Smooth muscle cell (in vitro differentiated cells): ENCODE data around the gene TRPT1. TPM values are rescaled to one million over a fixed set of nuclear protein-coding genes. Genes with fewer than 3 reads are reported as not detected.

Experiments
- DNase-seq: peaks from one replicate; lab custom pipeline; 2025; ENCODE audit not compliant: unreplicated experiment; lab: John Stamatoyannopoulos, UW
- H2AFZ ChIP-seq: fragments of 200-600 bp; sonication (generic); 2 replicates; pipeline ENCODE4 v1.6.0; 2016; ENCODE audit warnings: antibody characterized with exemption, low read depth, mild to moderate bottlenecking
- H3F3A ChIP-seq: fragments of 200-600 bp; sonication (generic); 2 replicates; pipeline ENCODE4 v1.6.0; 2017; ENCODE audit warnings: antibody characterized with exemption, low read depth
- H3K27ac ChIP-seq: fragments of 200-600 bp; sonication (generic); 2 replicates; pipeline ENCODE4 v1.5.1; 2016; ENCODE audit warnings: low read depth, mild to moderate bottlenecking
- H3K27me3 ChIP-seq: fragments of 200-600 bp; sonication (generic); 2 replicates; pipeline ENCODE4 v1.6.1; 2016; ENCODE audit warnings: low read depth, mild to moderate bottlenecking
- H3K36me3 ChIP-seq: fragments of 200-600 bp; sonication (generic); 2 replicates; pipeline ENCODE4 v1.5.1; 2016; ENCODE audit warnings: low read depth
- H3K4me1 ChIP-seq: fragments of 200-600 bp; sonication (generic); 2 replicates; pipeline ENCODE4 v1.5.1; 2016; ENCODE audit warnings: low read depth
- H3K4me2 ChIP-seq: fragments of 200-600 bp; sonication (generic); 2 replicates; pipeline ENCODE4 v1.6.0; 2016; ENCODE audit warnings: mild to moderate bottlenecking
- H3K4me3 ChIP-seq: fragments of 200-600 bp; sonication (generic); 2 replicates; pipeline ENCODE4 v1.5.1; 2016; ENCODE audit warnings: mild to moderate bottlenecking
- H3K79me2 ChIP-seq: fragments of 200-600 bp; sonication (generic); 2 replicates; pipeline ENCODE4 v1.6.0; 2016; ENCODE audit warnings: low read depth, mild to moderate bottlenecking
- H3K9ac ChIP-seq: fragments of 200-600 bp; sonication (generic); 2 replicates; pipeline ENCODE4 v1.6.0; 2016; ENCODE audit warnings: low read depth
- H3K9me3 ChIP-seq: fragments of 200-600 bp; sonication (generic); replicated peaks from 2 replicates; pipeline ENCODE4 v1.5.1; 2016; ENCODE audit warnings: low read depth
- H4K20me1 ChIP-seq: fragments of 200-600 bp; sonication (generic); 2 replicates; pipeline ENCODE4 v1.6.0; 2016; ENCODE audit warnings: low read depth
- WGBS: methylation state at CpG from one replicate; pipeline ENCODE4 v1.1.7; 2016; ENCODE audit warnings: low lambda C conversion rate; 5-methylcytosine and 5-hydroxymethylcytosine counted together
- polyA plus RNA-seq: library from polyadenylated mRNA; unstranded; fragments of >200 nt; fragmentation: Nextera tagmentation; extraction: Ambion mirVana; gene quantifications from 2 replicates; pipeline ENCODE4 v1.2.1, GENCODE V29; 2016
- total RNA-seq: library from RNA; depleted of rRNA; stranded (reverse); fragments of >200 nt; gene quantifications from 2 replicates; pipeline ENCODE4 v1.2.3, GENCODE V29; 2014
- TF ChIP-seq, protein P1 (sequence below): fragments of 200-600 bp; sonication (generic); IDR thresholded peaks from 2 replicates; pipeline ENCODE4 v1.5.1; 2017; ENCODE audit warnings: borderline replicate concordance, mild to moderate bottlenecking, antibody characterized with exemption; ENCODE audit not compliant: insufficient read depth, poor library complexity, severe bottlenecking

Gene TRPT1
- total and polyA plus RNA-seq, 2 experiments from 2014 or later, result 52.6 to 65.6 TPM

DNA sequence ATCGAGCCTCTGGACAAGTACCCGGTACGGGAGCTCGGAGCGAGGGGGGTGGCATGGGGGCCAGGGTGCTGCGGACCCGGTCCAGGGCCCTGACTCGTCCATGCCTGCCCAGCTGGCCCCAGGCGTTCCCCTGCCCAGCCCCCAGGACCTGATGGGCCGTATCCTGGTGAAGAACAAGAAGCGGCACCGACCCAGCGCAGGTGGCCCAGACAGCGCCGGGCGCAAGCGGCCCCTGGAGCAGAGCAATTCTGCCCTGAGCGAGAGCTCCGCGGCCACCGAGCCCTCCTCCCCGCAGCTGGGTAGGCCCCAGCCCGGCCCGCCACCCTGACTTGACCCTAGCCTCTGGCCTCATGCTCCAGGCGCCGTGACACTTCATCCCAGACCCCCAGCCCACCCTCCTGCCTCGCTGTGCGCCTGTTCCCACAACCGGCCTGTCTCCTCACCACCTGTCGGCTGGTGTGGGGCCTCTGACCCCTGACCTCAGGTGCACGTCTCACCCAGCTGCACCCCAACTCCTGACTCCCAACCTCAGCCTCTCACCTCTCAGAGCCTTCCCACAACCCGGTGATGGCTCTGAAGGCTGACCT is 33.1 kb upstream of the TRPT1 start:
- Histone ChIP-seq H3K27me3 (no peaks in the 10 kb centered on the region), H3K4me3 (no peak overlapping the region), H3K4me1 (no peaks in the 10 kb centered on the region), H3K9me3 (no peaks in the 10 kb centered on the region), H3K27ac (no peak overlapping the region), H3K36me3 (no peaks in the 10 kb centered on the region), H3F3A (no peaks in the 10 kb centered on the region), H3K79me2 (no peaks in the 10 kb centered on the region), H3K9ac (no peak overlapping the region), H2AFZ (no peak overlapping the region), H4K20me1 (peaks cover 13% of the 10 kb centered on the region), H3K4me2 (no peak overlapping the region)
- no peak for DNase-seq
- 96% methylated on average over 30 of the region's 32 CpGs for WGBS
- TF ChIP-seq, protein P1, sequence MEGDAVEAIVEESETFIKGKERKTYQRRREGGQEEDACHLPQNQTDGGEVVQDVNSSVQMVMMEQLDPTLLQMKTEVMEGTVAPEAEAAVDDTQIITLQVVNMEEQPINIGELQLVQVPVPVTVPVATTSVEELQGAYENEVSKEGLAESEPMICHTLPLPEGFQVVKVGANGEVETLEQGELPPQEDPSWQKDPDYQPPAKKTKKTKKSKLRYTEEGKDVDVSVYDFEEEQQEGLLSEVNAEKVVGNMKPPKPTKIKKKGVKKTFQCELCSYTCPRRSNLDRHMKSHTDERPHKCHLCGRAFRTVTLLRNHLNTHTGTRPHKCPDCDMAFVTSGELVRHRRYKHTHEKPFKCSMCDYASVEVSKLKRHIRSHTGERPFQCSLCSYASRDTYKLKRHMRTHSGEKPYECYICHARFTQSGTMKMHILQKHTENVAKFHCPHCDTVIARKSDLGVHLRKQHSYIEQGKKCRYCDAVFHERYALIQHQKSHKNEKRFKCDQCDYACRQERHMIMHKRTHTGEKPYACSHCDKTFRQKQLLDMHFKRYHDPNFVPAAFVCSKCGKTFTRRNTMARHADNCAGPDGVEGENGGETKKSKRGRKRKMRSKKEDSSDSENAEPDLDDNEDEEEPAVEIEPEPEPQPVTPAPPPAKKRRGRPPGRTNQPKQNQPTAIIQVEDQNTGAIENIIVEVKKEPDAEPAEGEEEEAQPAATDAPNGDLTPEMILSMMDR, result no peak

- Histone ChIP-seq H3K36me3 (no peaks in the 10 kb centered on the region), H3K79me2 (no peaks in the 10 kb centered on the region), H3K9me3 (no peaks in the 10 kb centered on the region), H3K27ac (no peak overlapping the region), H3K4me3 (no peak overlapping the region), H2AFZ (no peak overlapping the region), H3K27me3 (no peaks in the 10 kb centered on the region), H3K4me1 (no peaks in the 10 kb centered on the region), H3K9ac (no peak overlapping the region), H3K4me2 (no peak overlapping the region), H3F3A (no peaks in the 10 kb centered on the region), H4K20me1 (peaks cover 20% of the 10 kb centered on the region)
- TF ChIP-seq, protein P1, result no peak
- 92% methylated on average over 21 of the region's 24 CpGs for WGBS
- DNase-seq, result no peak
Observed at GRCh38 chr11:64258356-64258755, 32.4 kb upstream of the TRPT1 start.

DNA sequence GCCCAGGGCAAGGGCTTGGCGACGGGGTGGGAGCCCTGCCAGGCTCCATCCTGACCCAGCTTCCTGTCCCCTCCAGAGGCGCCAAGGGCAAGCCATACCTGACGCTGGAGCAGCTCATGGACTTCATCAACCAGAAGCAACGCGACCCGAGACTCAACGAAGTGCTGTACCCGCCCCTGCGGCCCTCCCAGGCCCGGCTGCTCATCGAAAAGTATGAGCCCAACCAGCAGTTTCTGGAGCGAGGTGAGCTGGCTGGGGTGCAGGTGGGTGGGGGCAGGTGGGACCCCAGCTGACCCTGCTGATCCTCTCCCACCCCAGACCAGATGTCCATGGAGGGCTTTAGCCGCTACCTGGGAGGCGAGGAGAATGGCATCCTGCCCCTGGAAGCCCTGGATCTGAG is 30.3 kb upstream of the TRPT1 start:
- TF ChIP-seq, protein P1, result no peak
- Histone ChIP-seq H3K36me3 (no peaks in the 10 kb centered on the region), H3K79me2 (peaks cover 8% of the 10 kb centered on the region), H3K4me3 (no peak overlapping the region), H3F3A (no peaks in the 10 kb centered on the region), H3K27me3 (no peaks in the 10 kb centered on the region), H3K4me1 (no peaks in the 10 kb centered on the region), H3K9me3 (no peaks in the 10 kb centered on the region), H3K4me2 (no peak overlapping the region), H3K9ac (no peak overlapping the region), H4K20me1 (peaks cover 30% of the 10 kb centered on the region), H2AFZ (no peak overlapping the region), H3K27ac (no peak overlapping the region)
- no peak for DNase-seq
- 96% methylated on average over 15 of the region's 15 CpGs for WGBS
